Heart right ventricle (tissue), 16 donors: Measurements from ENCODE around the gene PRDM15. TPM values are rescaled to one million over a fixed set of nuclear protein-coding genes. Genes with fewer than 3 reads are reported as not detected.

ENCODE experiments used
- ATAC-seq, 8 donors: fragments of 200-7000 bp; cut with Tn5 transposase; one replicate each; pipeline ENCODE4 v1.9.1; 2020; ENCODE audit warnings: mild to moderate bottlenecking in 8 of 8, moderate library complexity in 8 of 8, moderate number of reproducible peaks in 1 of 8
- DNase-seq, 2 donors: peaks; one replicate each; pipeline ENCODE4 v3.0.0-alpha.2; 2020
- H3K27ac ChIP-seq, 10 donors: fragments of 200-600 bp; sonication (generic) in 2 of 10; one replicate each; pipeline versions ENCODE4 v1.5.0 to v1.8.0; 2020 to 2022; ENCODE audit warnings: mild to moderate bottlenecking in 3 of 10
- H3K27me3 ChIP-seq, 7 donors: fragments of 200-600 bp; one replicate each; pipeline ENCODE4 v1.8.0; 2021 to 2022; ENCODE audit warnings: mild to moderate bottlenecking in 2 of 7
- H3K36me3 ChIP-seq, 9 donors: fragments of 200-600 bp; sonication (generic) in 1 of 9; one replicate each; pipeline versions ENCODE4 v1.5.0 to v1.8.0; 2020 to 2022; ENCODE audit warnings: mild to moderate bottlenecking in 2 of 9
- H3K4me1 ChIP-seq, 9 donors: fragments of 200-600 bp; sonication (generic) in 1 of 9; one replicate each; pipeline versions ENCODE4 v1.5.0 to v1.8.0; 2020 to 2022; ENCODE audit warnings: mild to moderate bottlenecking in 4 of 9
- H3K4me3 ChIP-seq, 10 donors: fragments of 200-600 bp; sonication (generic) in 2 of 10; one replicate each; pipeline versions ENCODE4 v1.5.0 to v1.8.0; 2020 to 2022; ENCODE audit warnings: mild to moderate bottlenecking in 7 of 10, moderate library complexity in 2 of 10
- H3K9me3 ChIP-seq, 11 donors: fragments of 200-600 bp in 10 of 11; sonication (generic) in 2 of 11; one replicate each; pipeline versions ENCODE4 v1.5.0 to v1.8.0; 2013 to 2022; ENCODE audit warnings: mild to moderate bottlenecking in 2 of 11, control low read depth in 1 of 11, moderate library complexity in 1 of 11
- WGBS, 2 donors: extraction: QIAGEN DNeasy Blood & Tissue Kit; methylation state at CpG; one replicate each; pipeline ENCODE4 v1.1.7; 2013; ENCODE audit warnings: inconsistent platforms in 1 of 2; 5-methylcytosine and 5-hydroxymethylcytosine counted together
- intact Hi-C, 10 donors: fragments of 100-400 bp; cut with DNase I; formaldehyde crosslinking; loops; one replicate each; pipeline versions ENCODE4 v1.11.1 to v1.14.2; 2022
- polyA plus RNA-seq, 2 donors: library from polyadenylated mRNA; stranded (reverse); fragments of 200-250 nt; gene quantifications; one replicate each; pipeline ENCODE4 v1.2.3, GENCODE V29; 2013
- total RNA-seq, 10 donors: library from RNA; stranded (reverse); fragmentation: NEBNext Ultra II Directional in 3 of 10; extraction: Animal tissue kit (Norgen Biotek cat#: 25700) in 3 of 10; gene quantifications; one replicate each; pipeline versions ENCODE4 v1.2.1 to v1.2.4, GENCODE V29; 2021 to 2023
- TF ChIP-seq, protein P1 (sequence below), 9 donors: fragments of 200-600 bp; sonication (generic) in 2 of 9; IDR thresholded peaks; one replicate each; pipeline versions ENCODE4 v1.5.0 to v1.8.0; 2021 to 2022; ENCODE audit warnings: antibody characterized with exemption in 9 of 9, mild to moderate bottlenecking in 5 of 9, moderate library complexity in 1 of 9
- donor health status: Arrhythmogenic right ventricular cardiomyopathy.
- donor health status: ischemic (EF 13 %, LVEDD 7.1; RV severe dilation, severe dysfunction).
- donor health status: healthy with polysubstance abuse.
- donor health status: DM: no; HTN: yes; CAD: no.
- donor health status: DM: no; HTN: no; CAD: no.
- donor health status: ischemic (EF 25% LVEDD 6.9; RV normal size, moderate dysfunction).
- donor health status: ischemic (EF 25% LVEDD 5.7; RV mildly dilated, moderate dysfunction).
- donor health status: healthy.
- donor health status: DM: yes; HTN: yes; CAD: no.
- donor health status: Ischemic cardiomyopathy.
- donor health status: ischemic (EF 35%, LVEDD 5.7; RV mildly dilated, moderate dysfunction).
- donor health status: nonischemic (EF 11% LVEDD 7.7; RV severe dilation, severe dysfunction).
- donor health status: DM: yes; HTN: yes; CAD: no.
- donor health status: PGD.
- donor health status: ischemic (EF 29% LVEDD 5.4; RV normal size, mild dysfunction).
- donor health status: nonischemic (EF 23%, LVEDD 6.1; RV moderate dilation, normal function).

The PRDM15 gene
- total and polyA plus RNA-seq, 12 donors, result 1.0 to 5.8 (median 3.2) TPM

GRCh38 chr21:41760411-41760810, 118.7 kb downstream of the PRDM15 start:
- Histone ChIP-seq H3K36me3 (no peaks in the 10 kb centered on the region), H3K9me3 (no peaks in the 10 kb centered on the region), H3K4me3 (no peak overlapping the region), H3K27me3 (peaks cover 10 to 66% (median 61%) of the 10 kb centered on the region in 7 donors), H3K27ac (no peak overlapping the region), H3K4me1 (peaks cover 0 to 29% (median 11%) of the 10 kb centered on the region in 9 donors)
- intact Hi-C loops, result no loop called here
- no peak for ATAC-seq
- DNase-seq, result no peak
- TF ChIP-seq, protein P1, sequence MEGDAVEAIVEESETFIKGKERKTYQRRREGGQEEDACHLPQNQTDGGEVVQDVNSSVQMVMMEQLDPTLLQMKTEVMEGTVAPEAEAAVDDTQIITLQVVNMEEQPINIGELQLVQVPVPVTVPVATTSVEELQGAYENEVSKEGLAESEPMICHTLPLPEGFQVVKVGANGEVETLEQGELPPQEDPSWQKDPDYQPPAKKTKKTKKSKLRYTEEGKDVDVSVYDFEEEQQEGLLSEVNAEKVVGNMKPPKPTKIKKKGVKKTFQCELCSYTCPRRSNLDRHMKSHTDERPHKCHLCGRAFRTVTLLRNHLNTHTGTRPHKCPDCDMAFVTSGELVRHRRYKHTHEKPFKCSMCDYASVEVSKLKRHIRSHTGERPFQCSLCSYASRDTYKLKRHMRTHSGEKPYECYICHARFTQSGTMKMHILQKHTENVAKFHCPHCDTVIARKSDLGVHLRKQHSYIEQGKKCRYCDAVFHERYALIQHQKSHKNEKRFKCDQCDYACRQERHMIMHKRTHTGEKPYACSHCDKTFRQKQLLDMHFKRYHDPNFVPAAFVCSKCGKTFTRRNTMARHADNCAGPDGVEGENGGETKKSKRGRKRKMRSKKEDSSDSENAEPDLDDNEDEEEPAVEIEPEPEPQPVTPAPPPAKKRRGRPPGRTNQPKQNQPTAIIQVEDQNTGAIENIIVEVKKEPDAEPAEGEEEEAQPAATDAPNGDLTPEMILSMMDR (IDR thresholded peaks at IDR 0.05), result no peak
- WGBS, 2 donors, result 79 to 80% methylated on average over 9 of the region's 9 CpGs

- intact Hi-C loops, result no loop called here
- ATAC-seq (no peak), DNase-seq (no peak)
- Histone ChIP-seq H3K9me3 (no peaks in the 10 kb centered on the region), H3K4me1 (peaks cover 0 to 29% (median 11%) of the 10 kb centered on the region in 9 donors), H3K27ac (no peak overlapping the region), H3K4me3 (no peak overlapping the region), H3K36me3 (no peaks in the 10 kb centered on the region), H3K27me3 (peaks cover 8 to 61% (median 57%) of the 10 kb centered on the region in 7 donors)
- WGBS, 2 donors, result 90 to 95% methylated on average over 5 of the region's 5 CpGs
- TF ChIP-seq, protein P1 (IDR thresholded peaks at IDR 0.05), result no peak
Observed at GRCh38 chr21:41759926-41760325, 119.2 kb downstream of the PRDM15 start.

DNA sequence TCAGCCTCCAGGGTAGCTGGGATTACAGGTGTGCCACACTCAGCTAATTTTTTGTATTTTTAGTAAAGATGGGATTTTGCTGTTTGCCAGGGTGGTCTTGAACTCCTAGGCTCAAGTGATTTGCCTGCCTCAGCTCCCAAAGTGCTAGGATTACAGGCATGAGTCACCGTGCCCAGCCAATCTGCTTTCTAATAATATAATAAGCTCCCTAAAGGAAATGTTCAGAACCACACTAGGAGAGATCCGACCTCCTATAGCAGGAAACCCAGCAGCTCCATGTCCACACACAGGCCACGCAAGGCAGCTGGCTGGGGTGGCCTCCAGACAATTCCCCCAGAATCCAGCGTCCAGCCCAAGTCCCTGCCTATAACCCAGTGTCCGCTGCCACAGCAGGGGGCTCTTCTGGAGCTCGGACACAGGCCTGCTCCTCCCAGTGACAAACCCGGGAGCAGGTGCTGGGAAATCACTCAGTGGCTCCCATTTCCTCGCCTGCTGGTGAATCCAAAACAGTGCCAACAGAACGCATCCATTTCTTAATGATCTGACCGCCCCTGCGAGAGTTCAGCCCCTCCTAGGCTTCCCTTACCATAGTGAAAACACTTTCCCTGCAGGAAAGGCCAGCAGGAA, 119.8 kb downstream of the PRDM15 start:
- DNase-seq (no peak), ATAC-seq (no peak)
- Histone ChIP-seq H3K27me3 (peaks cover 8 to 55% (median 51%) of the 10 kb centered on the region in 7 donors), H3K4me3 (no peak overlapping the region), H3K4me1 (peaks cover 0 to 29% (median 11%) of the 10 kb centered on the region in 9 donors), H3K27ac (no peak overlapping the region), H3K9me3 (no peaks in the 10 kb centered on the region), H3K36me3 (no peaks in the 10 kb centered on the region)
- WGBS, 2 donors, result 75 to 77% methylated on average over 11 of the region's 11 CpGs
- TF ChIP-seq, protein P1 (IDR thresholded peaks at IDR 0.05), result no peak
- intact Hi-C loops, result no loop called here

DNA sequence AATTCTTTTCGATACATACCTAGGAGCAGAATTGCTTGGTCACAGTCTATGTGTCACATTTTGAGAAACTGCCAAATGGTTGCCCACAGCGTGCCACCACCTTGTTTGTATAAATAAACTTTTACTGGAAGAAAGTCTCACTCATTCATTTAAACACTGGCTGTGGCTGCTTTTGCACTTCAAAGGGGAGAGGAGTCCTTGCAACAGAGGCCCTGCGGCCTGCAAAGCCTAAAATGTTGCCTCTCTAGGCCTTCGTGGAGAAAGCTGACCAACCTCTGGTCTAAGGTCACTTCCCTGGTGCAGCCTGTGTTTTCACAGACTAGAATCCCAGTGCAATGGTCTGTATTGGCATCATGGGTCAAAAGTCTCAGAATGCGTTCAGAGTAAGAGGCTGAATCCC, 120.6 kb downstream of the PRDM15 start:
- TF ChIP-seq, protein P1 (IDR thresholded peaks at IDR 0.05), result no peak
- Histone ChIP-seq H3K4me1 (peaks cover 0 to 29% (median 11%) of the 10 kb centered on the region in 9 donors), H3K36me3 (no peaks in the 10 kb centered on the region), H3K4me3 (no peak overlapping the region), H3K27ac (no peak overlapping the region), H3K27me3 (peaks cover 8 to 48% (median 44%) of the 10 kb centered on the region in 7 donors), H3K9me3 (no peaks in the 10 kb centered on the region)
- 87% methylated on average over 5 of the region's 5 CpGs for WGBS, 2 donors
- intact Hi-C loops, result no loop called here
- DNase-seq (no peak), ATAC-seq (no peak)
